Measurements from ENCODE around the gene OR52W1. TPM values are rescaled to one million over a fixed set of nuclear protein-coding genes. Genes with fewer than 3 reads are reported as not detected.

The OR52W1 gene
- polyA plus RNA-seq, 1 experiment = not detected

- ChIA-PET POLR2A (no interaction called here), CTCF (interaction anchor here (1.6 kb wide), 1 partner anchor 162 kb away, joined by 5 read pairs; no protein-coding TSS in a partner anchor)
- no peak for DNase-seq (ENCODE audit: low read depth, low spot score)
- TF ChIP-seq, protein P1, sequence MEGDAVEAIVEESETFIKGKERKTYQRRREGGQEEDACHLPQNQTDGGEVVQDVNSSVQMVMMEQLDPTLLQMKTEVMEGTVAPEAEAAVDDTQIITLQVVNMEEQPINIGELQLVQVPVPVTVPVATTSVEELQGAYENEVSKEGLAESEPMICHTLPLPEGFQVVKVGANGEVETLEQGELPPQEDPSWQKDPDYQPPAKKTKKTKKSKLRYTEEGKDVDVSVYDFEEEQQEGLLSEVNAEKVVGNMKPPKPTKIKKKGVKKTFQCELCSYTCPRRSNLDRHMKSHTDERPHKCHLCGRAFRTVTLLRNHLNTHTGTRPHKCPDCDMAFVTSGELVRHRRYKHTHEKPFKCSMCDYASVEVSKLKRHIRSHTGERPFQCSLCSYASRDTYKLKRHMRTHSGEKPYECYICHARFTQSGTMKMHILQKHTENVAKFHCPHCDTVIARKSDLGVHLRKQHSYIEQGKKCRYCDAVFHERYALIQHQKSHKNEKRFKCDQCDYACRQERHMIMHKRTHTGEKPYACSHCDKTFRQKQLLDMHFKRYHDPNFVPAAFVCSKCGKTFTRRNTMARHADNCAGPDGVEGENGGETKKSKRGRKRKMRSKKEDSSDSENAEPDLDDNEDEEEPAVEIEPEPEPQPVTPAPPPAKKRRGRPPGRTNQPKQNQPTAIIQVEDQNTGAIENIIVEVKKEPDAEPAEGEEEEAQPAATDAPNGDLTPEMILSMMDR (IDR thresholded peaks at IDR 0.05; ENCODE audit: low read depth, low read length) = no peak
- Histone ChIP-seq H3K9me3 (ENCODE audit: control insufficient read depth, insufficient read depth, low read length) (no peaks in the 10 kb centered on the region), H3K27ac (ENCODE audit: low read depth, low read length) (no peak overlapping the region), H3K27me3 (ENCODE audit: control insufficient read depth, insufficient read depth, low read length) (peaks cover 2% of the 10 kb centered on the region), H3K4me3 (ENCODE audit: low read depth, low read length) (no peak overlapping the region)
Observed at GRCh38 chr11:6200975-6201374, 2.0 kb downstream of the OR52W1 start.

DNA sequence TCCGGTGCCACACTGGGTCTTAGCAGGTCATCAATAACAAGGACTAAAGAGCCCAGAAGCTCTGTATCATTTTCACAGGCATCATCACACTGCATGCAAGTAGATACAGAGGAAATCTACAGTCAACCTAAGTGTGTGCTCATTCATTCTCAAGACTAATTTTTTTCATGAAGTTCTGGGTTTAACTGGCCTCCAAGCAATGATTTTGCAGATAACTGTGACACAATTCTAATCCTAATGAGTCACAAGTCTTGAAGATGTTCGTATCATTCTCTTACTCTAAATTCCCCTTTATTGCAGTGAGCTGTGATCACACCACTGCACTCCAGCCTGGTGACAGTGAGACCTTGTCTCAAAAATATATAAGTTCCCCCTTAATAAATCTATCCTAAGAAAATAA, 2.5 kb downstream of the OR52W1 start:
- ChIA-PET POLR2A (no interaction called here), CTCF (interaction anchor here (1.6 kb wide), 1 partner anchor 162 kb away, joined by 5 read pairs; no protein-coding TSS in a partner anchor)
- Histone ChIP-seq H3K27me3 (ENCODE audit: control insufficient read depth, insufficient read depth, low read length) (no peaks in the 10 kb centered on the region), H3K4me3 (ENCODE audit: low read depth, low read length) (no peak overlapping the region), H3K9me3 (ENCODE audit: control insufficient read depth, insufficient read depth, low read length) (no peaks in the 10 kb centered on the region), H3K27ac (ENCODE audit: low read depth, low read length) (no peak overlapping the region)
- no peak for DNase-seq (ENCODE audit: low read depth, low spot score)
- TF ChIP-seq, protein P1 (IDR thresholded peaks at IDR 0.05; ENCODE audit: low read depth, low read length) = no peak

DNA sequence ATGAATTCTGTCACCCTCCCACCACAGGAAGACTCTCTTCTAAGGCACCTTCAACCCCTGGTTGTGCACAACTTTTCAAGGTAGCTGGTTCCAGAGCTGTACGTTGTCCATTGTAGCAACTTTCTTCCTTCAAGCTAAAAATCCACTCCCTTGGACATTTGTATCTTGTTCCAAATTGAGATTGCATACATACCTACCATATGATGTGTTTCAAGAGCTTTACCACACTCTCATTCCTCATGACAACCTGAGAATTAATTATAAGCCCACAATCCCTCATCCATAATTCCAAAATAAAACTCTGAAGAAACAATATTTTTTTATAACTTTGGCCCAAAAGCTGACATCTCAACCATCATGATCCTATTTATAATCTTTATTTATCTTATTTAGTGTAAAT, 3.0 kb downstream of the OR52W1 start:
- Histone ChIP-seq H3K4me3 (ENCODE audit: low read depth, low read length) (no peak overlapping the region), H3K9me3 (ENCODE audit: control insufficient read depth, insufficient read depth, low read length) (no peaks in the 10 kb centered on the region), H3K27ac (ENCODE audit: low read depth, low read length) (no peak overlapping the region), H3K27me3 (ENCODE audit: control insufficient read depth, insufficient read depth, low read length) (no peaks in the 10 kb centered on the region)
- POLR2A ChIA-PET = no interaction called here
- DNase-seq (ENCODE audit: low read depth, low spot score) = no peak
- CTCF ChIA-PET = interaction anchor here (1.6 kb wide), 1 partner anchor 161 kb away, joined by 5 read pairs; no protein-coding TSS in a partner anchor
- TF ChIP-seq, protein P1 (IDR thresholded peaks at IDR 0.05; ENCODE audit: low read depth, low read length) = no peak

- no peak for DNase-seq (ENCODE audit: low read depth, low spot score)
- ChIA-PET POLR2A (no interaction called here), CTCF (interaction anchor here (0.7 to 1.4 kb wide), 2 partner anchors 150 to 536 kb away, joined by 3 to 6 read pairs; no protein-coding TSS in a partner anchor)
- H3K9me3 ChIP-seq (ENCODE audit: control insufficient read depth, insufficient read depth, low read length) = no peaks in the 10 kb centered on the region
- TF ChIP-seq, protein P1 (IDR thresholded peaks at IDR 0.05; ENCODE audit: low read depth, low read length) = no peak
- no peak overlapping the region for H3K27ac ChIP-seq (ENCODE audit: low read depth, low read length)
- H3K4me3 ChIP-seq (ENCODE audit: low read depth, low read length) = no peak overlapping the region
- no peaks in the 10 kb centered on the region for H3K27me3 ChIP-seq (ENCODE audit: control insufficient read depth, insufficient read depth, low read length)
Observed at GRCh38 chr11:6203327-6203726, 4.3 kb downstream of the OR52W1 start.

DNA sequence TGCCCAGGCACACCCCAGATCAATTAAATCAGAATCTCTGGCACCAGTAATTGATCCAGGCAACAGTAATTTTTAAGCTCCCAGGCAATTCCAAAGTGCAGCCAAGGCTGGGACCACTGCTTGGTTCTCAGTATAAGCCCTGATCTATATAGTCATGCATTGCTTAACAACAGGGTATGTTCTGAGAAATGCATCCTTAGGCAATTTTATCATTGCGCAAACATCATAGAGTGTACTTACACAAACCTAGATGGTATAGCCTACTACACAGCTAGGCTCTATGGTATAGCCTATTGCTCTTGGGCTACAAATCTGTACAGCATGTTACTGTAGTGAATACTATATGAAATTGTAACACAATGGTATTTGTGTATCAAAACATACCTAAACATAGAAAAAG, 5.7 kb downstream of the OR52W1 start:
- CTCF ChIA-PET = interaction anchor here (1.4 kb wide), 1 partner anchor 149 kb away, joined by 6 read pairs; no protein-coding TSS in a partner anchor
- POLR2A ChIA-PET = no interaction called here
- DNase-seq (ENCODE audit: low read depth, low spot score) = no peak
- TF ChIP-seq, protein P1 (IDR thresholded peaks at IDR 0.05; ENCODE audit: low read depth, low read length) = no peak
- Histone ChIP-seq H3K27me3 (ENCODE audit: control insufficient read depth, insufficient read depth, low read length) (no peaks in the 10 kb centered on the region), H3K4me3 (ENCODE audit: low read depth, low read length) (no peak overlapping the region), H3K9me3 (ENCODE audit: control insufficient read depth, insufficient read depth, low read length) (no peaks in the 10 kb centered on the region), H3K27ac (ENCODE audit: low read depth, low read length) (no peak overlapping the region)
